ENCODE results near the gene AP1B1. TPM values are rescaled to one million over a fixed set of nuclear protein-coding genes. Genes with fewer than 3 reads are reported as not detected.
"Not testable (repeated sequence)": the region's sequence is repeated elsewhere in the genome, so short reads cannot be mapped to it uniquely, and the experiment has no call there.

Gene AP1B1
- total and polyA plus RNA-seq, 2 donors (not counting 1 experiment from before 2014, with no cell fraction given): 44.1 to 45.6 TPM

- TF ChIP-seq EZH2 (IDR thresholded peaks at IDR 0.05; ENCODE audit: low read length, missing control alignments) (no peak), CTCF (conservative IDR thresholded peaks at IDR 0.05 in 1 of 2, IDR thresholded peaks at IDR 0.05 in 1 of 2; ENCODE audit: low read depth in 1 of 2, low read length in 2 of 2) (no peak)
- Histone ChIP-seq H3K27ac (ENCODE audit: insufficient read depth, low read length) (no peak overlapping the region), H3K4me1 (ENCODE audit: control insufficient read depth, extremely low read depth, insufficient read depth, low read length) (peaks cover 3% of the 10 kb centered on the region), H2AFZ (ENCODE audit: low read length) (no peak overlapping the region), H3K79me2 (ENCODE audit: control insufficient read depth, insufficient read depth, low read length) (no peaks in the 10 kb centered on the region), H4K20me1 (ENCODE audit: control insufficient read depth, extremely low read depth, insufficient read depth, low read length) (no peaks in the 10 kb centered on the region), H3K27me3 (ENCODE audit: control insufficient read depth, insufficient read depth, low read length) (no peaks in the 10 kb centered on the region), H3K4me2 (ENCODE audit: extremely low read depth, insufficient read depth, low read length) (no peak overlapping the region), H3K9ac (ENCODE audit: insufficient read depth, low read length) (no peak overlapping the region), H3K9me3 (ENCODE audit: control insufficient read depth, insufficient read depth, low read depth, low read length) (no peaks in the 10 kb centered on the region), H3K36me3 (ENCODE audit: control insufficient read depth, insufficient read depth, low read length) (peaks cover 25% of the 10 kb centered on the region), H3K4me3 (replicated peaks in 1 of 4; ENCODE audit: control extremely low read depth in 1 of 4, insufficient read depth in 1 of 4, low read depth in 3 of 4, low read length in 4 of 4) (no peak overlapping the region)
- no peak for DNase-seq (ENCODE audit: low read depth in 2 of 2)
These were observed 41.7 kb downstream of the AP1B1 start for GRCh38 chr22:29346659-29347058.

DNA sequence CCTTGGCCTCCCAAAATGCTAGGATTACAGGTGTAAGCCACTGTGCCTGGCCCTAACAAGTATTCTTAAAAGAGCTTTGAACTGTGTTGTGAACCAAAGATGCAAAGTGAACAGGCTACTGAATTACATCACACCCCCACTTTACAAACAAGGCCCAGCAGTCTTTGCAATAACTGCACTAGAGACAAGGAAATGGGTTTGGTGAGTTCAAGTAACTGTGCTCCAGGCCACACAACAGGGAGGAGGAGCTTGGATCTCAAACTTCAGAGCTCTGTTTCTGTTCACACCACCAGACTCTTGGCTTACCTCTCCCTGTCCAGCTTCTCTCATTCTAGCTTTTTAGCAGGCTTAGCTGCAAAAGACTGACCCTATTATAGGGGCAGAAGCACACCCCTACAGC, 42.4 kb downstream of the AP1B1 start:
- Histone ChIP-seq H4K20me1 (ENCODE audit: control insufficient read depth, extremely low read depth, insufficient read depth, low read length) (no peaks in the 10 kb centered on the region), H3K79me2 (ENCODE audit: control insufficient read depth, insufficient read depth, low read length) (no peaks in the 10 kb centered on the region), H2AFZ (ENCODE audit: low read length) (no peak overlapping the region), H3K4me1 (ENCODE audit: control insufficient read depth, extremely low read depth, insufficient read depth, low read length) (peaks cover 3% of the 10 kb centered on the region), H3K36me3 (ENCODE audit: control insufficient read depth, insufficient read depth, low read length) (peaks cover 28% of the 10 kb centered on the region), H3K4me2 (ENCODE audit: extremely low read depth, insufficient read depth, low read length) (no peak overlapping the region), H3K4me3 (replicated peaks in 1 of 4; ENCODE audit: control extremely low read depth in 1 of 4, insufficient read depth in 1 of 4, low read depth in 3 of 4, low read length in 4 of 4) (no peak overlapping the region), H3K9ac (ENCODE audit: insufficient read depth, low read length) (no peak overlapping the region), H3K27ac (ENCODE audit: insufficient read depth, low read length) (no peak overlapping the region), H3K9me3 (ENCODE audit: control insufficient read depth, insufficient read depth, low read depth, low read length) (no peaks in the 10 kb centered on the region), H3K27me3 (ENCODE audit: control insufficient read depth, insufficient read depth, low read length) (no peaks in the 10 kb centered on the region)
- DNase-seq (ENCODE audit: low read depth in 2 of 2): peak in 1 of 2 donors; percentile 22
- no peak for TF ChIP-seq CTCF (conservative IDR thresholded peaks at IDR 0.05 in 1 of 2, IDR thresholded peaks at IDR 0.05 in 1 of 2; ENCODE audit: low read depth in 1 of 2, low read length in 2 of 2)
- TF ChIP-seq EZH2 (IDR thresholded peaks at IDR 0.05; ENCODE audit: low read length, missing control alignments): no peak

- peaks cover 29% of the 10 kb centered on the region for H3K36me3 ChIP-seq (ENCODE audit: control insufficient read depth, insufficient read depth, low read length)
- H3K79me2 ChIP-seq (ENCODE audit: control insufficient read depth, insufficient read depth, low read length); H2AFZ ChIP-seq (ENCODE audit: low read length); H3K4me1 ChIP-seq (ENCODE audit: control insufficient read depth, extremely low read depth, insufficient read depth, low read length); H4K20me1 ChIP-seq (ENCODE audit: control insufficient read depth, extremely low read depth, insufficient read depth, low read length); H3K27ac ChIP-seq (ENCODE audit: insufficient read depth, low read length); H3K27me3 ChIP-seq (ENCODE audit: control insufficient read depth, insufficient read depth, low read length); H3K9me3 ChIP-seq (ENCODE audit: control insufficient read depth, insufficient read depth, low read depth, low read length); DNase-seq (ENCODE audit: low read depth in 2 of 2); H3K9ac ChIP-seq (ENCODE audit: insufficient read depth, low read length); H3K4me2 ChIP-seq (ENCODE audit: extremely low read depth, insufficient read depth, low read length); H3K4me3 ChIP-seq (replicated peaks in 1 of 4; ENCODE audit: control extremely low read depth in 1 of 4, insufficient read depth in 1 of 4, low read depth in 3 of 4, low read length in 4 of 4): not testable (repeated sequence)
These were observed 43.5 kb downstream of the AP1B1 start for GRCh38 chr22:29344889-29345288.
